GM21390 (cell line): ENCODE results near the gene AGBL3.
"Not testable (repeated sequence)": the region's sequence is repeated elsewhere in the genome, so short reads cannot be mapped to it uniquely, and the experiment has no call there.

Experiments used
- ATAC-seq: cut with Tn5 transposase; IDR thresholded peaks from one replicate; pipeline ENCODE4 v1.9.1; 2021; ENCODE audit not compliant: unreplicated experiment

Gene AGBL3

DNA sequence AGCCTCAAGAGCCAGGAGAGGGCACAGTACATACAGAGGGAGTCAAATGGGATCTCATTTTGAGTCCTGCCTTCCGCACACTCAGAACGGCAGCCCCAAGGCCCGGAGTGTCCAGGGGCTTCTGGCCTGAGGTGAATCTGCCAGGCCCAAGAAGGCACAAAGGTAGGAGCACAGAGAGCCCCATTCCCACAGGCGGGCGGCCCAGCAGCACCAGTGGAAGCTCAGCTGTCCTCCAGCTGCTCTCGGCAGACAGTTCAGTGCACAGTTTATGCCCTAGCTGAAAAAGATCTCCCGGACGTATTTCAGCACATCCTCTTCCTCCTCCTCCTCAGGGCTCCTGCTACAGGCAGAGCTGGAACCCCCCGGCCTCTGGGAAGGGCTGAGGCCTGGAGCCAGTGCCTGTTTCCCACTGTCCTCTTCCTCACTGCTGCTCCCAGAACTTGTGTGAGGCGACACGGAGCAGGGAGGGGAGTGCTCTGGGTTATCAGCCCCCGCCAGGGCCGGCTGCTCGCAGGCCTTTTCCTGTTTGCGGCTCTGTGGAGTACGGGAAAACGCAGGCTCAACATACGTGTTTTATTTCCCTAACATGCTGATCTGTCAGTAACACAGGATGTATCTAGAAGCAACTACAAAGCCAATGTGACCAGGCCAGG, 180.2 kb downstream of the AGBL3 start:
- ATAC-seq, result no peak

DNA sequence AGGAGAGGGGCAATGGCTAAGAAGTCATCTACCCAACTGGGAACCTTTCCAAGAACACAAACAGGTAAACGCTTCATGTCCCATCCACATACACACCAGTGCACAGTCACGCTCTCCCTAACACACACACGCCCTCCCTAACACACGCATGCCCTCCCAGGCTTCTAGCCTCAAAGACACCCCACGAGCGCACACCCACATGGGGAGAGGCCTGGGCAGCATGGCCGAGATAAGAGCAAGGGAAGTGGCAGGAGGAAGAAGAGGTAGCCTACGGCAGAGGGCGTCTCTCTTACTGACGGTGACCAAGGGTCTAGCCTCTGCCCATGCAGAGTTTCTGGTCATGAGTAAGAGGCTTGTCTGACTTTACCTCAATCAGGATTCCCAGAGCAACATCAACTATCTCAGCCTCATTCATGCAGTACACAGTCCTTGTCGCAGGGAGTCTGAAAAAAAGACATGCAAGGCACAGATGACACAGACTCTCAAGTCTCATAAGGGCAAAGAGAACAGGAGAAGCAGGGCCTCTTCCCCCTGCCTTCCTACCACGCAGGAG, 181.1 kb downstream of the AGBL3 start:
- no peak for ATAC-seq

DNA sequence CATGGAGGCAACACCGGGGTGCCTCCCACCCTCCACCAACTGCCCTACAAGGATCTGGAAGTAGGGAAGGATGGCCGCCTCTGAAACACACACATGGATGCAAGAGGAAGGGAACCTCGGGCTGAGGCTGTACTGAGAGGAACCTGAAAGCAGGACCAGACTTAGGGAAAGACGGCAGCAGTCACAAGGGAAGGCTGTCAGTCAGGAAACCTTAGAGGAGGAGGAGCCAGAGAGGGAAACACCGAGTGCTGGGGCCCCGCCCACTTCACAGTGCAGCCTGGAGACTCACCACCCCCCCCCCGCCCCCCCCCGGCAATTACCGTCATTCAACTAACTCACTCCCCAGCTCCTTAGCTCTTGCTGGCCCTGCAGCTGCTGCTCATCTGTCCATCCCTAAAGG, 181.7 kb downstream of the AGBL3 start:
- ATAC-seq, result no peak

DNA sequence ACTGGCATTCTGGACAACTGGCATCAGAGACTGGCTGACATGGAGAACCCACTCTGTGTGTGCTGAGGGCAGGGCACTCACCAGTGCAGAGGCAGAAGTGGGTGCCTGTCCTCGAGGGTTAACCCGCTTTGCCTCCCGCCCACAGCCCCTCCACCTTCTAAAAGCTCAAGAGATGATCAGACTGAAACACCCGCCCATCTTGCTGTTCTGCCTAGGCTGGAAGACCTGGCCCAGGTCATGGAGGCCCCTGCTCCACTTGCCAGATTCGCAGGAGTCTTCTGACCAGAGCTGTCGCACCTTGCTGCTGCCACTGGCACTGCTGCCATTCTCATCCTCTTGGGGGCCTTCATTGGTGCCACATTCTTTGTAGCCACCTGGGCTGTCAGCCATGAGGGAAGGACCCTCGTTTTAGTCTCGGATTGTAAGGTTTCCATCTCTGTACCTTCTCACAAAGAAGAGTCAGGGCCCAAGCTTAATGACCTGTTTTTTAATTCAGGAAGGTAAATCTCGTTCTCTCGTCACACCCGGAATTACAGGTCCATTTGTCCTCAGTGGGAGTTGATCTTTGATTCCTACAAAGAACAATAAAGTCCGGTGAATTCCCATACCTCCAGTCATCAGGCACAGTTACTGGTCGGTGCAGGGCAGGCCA, 182.3 kb downstream of the AGBL3 start:
- ATAC-seq, result no peak

DNA sequence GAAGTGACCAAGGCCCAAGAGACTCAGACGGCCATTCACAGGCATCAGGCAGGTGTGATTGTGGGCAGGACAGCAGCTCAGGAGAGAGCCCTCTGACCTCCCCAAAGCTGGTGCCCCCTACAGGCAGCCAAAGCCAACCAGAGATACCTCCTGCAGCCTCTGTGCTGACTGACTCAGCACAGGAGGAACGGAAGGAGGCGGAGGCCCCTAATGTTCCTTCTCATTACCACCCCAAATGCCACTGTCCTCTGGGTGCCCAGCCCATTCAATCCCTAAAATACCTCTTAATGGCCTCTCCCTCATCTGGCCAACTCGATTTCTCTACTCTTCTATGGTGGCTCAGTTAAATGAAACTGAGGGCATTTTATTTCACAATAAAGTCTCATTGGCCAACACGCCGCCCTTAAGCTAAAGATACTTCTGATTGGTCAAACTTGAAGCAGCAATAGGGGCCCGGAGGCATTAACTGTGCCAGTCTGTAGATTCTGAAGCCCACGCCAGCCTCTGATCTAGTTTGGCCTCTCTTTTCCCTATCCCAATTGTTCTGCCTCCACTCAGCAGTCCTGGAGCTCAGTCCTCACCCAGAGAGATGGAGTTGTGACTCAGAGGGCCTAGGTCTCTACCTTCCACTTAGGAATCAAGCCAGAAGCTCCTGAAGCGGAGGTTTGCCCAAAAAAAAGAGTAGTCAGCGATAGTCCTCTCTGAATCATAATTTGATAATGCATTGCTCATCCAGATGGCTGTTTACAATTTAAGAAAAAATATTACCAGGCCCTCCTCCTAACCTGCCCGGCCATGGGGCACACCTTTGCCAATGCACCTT, 183.0 kb downstream of the AGBL3 start:
- peak; percentile 36 for ATAC-seq

DNA sequence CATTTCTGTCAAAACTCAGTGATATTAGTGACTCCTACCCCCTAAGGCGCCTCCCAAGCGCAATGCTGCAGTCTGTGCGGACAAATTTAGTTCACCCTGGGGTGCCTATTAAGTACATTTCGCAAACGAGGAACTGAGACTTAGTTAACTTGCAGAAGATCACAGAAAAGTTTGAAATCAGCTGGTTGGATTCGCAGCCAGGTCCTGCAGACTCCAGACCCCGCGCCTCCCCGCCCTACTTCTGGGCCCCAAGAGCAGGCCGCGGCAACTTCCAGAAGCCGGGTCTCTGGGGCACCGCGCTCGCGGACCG, 183.6 kb downstream of the AGBL3 start:
- ATAC-seq, result peak; percentile 7

DNA sequence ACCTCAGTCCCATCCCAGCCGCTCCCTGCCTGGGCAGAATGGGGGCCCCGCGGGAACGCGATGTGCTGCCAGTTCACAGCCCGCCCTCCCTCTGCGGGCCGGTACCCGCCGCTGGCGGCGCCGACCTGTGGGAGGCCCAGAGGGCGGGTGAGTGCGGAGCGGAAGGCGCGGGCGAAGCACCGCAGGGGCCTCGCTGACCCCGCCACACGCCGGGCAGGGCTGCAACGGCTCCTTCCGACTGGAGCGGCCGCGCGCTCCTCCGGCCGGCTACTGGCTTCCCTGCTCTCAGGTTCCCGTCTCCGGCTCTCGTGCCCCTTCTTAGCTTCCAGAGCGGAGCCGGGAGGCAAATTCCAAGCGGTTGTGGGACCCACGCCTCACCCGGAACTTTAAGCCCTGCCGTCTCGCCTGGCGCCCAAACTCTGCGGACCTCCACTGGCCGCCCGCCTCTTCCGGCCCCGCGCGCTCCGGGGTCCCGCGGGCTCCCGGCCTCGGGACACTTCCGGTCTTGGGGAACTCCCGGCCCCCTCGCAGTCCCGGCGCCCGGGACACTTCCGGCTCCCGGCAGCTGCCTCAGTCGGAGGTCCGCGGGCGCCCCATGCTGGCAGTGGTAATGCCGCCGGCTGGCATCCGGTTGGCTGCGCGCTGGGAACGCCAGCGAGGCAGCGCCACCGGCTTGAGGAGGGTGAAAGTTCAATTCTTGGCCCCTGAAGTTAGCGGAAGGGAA, 184.1 kb downstream of the AGBL3 start, which contains the start of gene CYREN:
TSS of gene CYREN (minus strand) at position 434 of the 724 bp plus-strand sequence. CDS start 1,785 bp downstream, outside the sequence.
- ATAC-seq, result peak; percentile 76

DNA sequence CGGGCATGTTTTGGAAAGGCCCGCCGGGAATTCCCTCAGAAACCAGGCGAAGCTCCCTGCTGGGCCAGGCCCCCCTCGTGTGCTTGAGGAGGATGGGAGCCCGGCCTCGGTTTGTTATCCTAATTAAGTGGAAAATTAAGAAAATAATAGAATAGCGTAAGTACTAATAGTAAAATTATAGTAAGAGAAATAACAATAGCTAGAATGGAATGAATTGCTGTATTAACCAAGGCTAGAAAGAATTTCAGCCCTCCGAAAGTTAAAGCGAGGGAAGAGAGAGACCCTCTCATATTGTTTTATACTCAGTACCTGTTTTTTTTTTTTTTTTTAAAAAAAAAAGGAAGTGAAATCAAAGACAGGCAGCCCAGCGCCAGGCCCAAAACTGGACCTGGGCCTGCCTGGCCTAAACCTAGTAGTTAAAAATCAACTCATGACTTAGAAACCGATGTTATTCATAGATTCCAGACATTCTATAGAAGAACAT, 184.7 kb downstream of the AGBL3 start:
- ATAC-seq, result peak; percentile 35

DNA sequence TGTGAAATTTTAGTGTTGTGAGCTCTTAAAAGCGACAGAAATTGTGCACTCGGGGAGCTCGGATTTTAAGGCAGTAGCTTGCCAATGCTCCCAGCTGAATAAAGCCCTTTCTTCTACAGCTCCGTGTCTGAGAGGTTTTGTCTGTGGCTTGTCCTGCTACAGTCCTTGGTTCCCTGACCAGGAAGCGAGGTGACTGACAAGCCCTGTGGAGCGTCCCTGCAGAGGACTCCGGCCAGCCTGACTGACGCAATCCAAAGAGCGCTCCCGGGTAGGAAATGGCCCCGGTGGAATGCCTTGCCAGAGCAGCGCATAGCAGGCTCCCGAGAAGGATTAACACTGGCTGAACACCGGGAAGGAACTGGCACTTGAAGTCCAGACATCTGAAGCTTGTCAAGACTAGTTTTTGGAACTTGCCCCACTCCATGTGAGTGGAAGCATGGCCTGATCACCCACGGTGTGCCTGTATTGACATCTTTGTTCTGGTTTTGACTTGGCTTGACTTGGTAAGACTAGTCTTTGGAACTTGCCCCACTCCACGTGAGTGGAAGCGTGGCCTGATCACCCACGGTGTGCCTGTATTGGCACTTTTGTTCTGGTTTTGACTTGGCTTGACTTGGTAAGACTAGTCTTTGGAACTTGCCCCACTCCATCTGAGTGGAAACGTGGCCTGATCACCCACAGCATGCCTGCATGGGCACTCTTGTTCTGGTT, 185.4 kb downstream of the AGBL3 start:
- not testable (repeated sequence) for ATAC-seq

DNA sequence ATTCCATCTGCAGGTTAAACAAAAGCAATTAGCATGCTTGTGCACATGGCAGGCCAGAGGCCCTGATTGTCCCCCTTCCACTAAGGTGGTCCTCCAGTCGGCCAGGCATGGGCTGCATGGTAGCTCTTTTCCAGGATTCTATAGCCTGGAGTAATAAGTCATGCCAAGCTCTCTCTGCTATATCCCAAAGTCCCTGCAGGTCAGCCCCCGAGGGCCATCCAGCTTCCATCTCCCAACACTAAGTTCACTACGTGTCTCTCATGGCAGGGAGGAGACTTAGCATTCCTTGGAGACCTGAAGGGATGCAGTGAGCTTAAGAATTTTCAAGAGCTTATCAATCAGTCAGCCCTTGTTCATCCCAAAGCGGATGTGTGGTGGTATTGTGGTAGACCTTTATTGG, 187.6 kb downstream of the AGBL3 start:
- not testable (repeated sequence) for ATAC-seq

DNA sequence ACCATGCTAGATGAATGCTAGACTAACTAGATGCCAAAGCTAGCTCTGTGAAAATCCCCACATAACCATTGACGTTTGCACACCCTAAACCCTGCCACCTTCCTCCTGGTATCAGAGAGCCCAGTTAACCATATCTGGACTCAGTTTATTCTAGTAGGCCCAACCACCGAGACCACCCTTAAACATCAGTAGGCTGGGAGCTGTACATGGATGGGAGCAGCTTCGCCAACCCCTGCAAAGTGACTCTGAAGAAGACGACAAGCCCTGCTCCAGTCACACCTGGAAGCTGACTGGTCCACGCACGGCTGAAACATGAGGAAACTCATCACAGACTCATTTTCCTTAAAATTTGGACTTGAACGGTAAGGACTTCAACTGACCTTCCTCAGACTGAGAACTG, 188.6 kb downstream of the AGBL3 start:
- ATAC-seq, result no peak

DNA sequence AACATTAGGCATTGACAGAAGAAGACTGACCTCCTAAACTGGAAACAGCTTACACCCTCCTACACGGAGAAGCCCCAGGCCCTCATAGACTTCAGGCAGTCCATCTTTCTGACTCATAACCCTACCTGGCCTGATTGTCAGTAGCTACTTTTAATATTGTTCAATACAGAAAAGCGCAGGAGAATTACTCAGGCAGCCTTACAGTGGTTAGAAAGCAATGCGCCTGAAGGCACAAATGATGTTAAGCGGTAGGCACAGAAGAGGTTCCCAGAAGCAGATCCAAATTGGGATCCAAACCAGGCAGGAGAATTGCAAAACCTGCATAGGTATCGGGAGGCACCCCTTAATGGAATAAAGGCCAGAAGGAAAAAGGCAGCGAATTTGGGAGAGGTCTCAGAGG, 189.6 kb downstream of the AGBL3 start:
- no peak for ATAC-seq

DNA sequence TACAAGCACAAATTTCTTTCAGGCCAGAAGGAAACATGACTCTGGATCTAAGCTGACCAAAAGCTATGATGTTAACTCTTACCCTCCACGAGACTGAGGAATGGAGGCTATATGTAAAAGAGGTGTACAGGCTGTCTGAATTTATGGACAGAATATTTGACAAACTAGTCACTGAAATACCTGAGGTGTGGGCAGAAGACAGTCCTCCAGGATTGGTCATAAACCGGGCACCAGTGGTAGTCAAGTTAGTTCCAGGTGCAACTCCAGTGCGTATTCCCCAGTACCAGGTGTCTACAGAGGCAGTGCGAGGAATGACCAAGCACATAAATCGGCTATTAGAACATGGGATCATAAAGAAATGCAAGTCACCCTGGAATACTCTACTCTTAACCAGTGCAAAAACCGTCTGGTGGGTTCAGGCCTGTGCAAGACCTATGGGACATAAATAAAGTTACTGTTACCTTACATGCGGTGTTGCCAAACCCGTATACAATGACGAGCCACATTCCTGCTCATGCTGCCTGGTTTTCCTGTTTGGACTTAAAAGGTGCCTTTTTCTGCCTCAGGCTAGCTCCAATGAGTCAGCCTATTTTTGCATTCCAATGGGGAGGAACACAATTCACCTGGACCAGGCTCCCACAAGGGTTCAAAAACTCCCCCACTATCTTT, 190.9 kb downstream of the AGBL3 start:
- no peak for ATAC-seq

DNA sequence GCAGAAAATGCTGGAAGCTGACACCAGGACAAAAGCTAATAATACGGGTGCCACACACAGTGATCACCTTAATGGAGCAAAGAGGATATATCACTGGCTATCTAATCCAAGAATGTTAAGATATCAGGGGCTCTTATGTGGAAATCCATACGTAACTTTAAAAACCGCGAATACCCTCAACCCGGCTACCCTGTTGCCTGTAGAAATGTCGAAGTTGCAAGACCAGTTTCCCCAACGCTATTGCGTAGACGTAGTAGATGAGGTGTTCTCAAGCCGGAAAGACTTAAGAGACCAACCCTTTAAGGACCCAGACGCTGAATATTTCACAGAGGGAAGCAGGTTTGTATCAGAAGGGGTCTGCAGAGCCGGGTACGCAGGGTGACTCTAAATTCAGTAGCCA, 192.1 kb downstream of the AGBL3 start:
- ATAC-seq, result no peak

DNA sequence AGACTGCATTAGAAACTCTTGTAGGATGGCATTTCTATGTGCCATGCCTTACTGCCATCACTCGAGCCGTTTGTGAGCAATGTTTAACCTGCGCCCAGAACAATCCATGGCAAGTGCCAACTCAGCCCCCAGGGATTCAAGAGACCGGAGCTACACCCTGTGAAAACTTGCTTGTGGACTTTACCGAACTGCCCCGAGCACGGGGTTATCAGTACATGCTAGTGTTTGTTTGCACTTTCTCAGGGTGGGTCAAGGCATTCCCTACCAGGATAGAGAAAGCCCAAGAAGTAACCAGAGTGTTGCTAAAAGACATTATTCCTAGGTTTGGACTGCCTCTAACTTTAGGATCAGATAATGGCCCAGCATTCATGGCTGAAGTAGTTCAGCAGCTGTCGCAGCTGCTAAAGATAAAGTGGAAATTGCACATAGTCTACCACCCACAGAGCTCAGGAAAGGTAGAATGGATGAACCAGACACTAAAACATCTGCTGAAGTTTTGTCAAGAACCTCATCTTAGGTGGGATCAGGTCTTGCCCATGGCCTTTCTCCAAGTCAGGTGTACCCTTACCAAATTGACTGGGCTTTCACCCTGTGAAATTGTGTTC, 193.1 kb downstream of the AGBL3 start:
- ATAC-seq, result no peak

DNA sequence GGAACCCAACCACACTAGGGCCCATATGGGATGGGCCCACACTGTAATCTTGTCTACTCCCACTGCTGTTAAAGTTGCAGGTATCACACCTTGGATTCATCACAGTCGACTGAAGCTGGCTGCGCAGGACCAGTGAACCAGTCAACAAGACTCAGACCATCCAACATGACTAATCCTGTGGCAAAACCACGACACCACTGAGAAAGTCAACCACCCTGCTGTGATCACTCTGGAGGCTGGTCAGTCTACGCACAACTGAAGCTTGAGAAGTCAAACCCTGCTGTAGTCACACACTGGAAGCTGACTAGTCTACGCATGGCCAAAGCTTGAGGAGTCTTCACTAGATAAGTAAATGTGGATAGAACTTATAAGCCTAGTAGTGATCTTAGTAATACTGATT, 193.8 kb downstream of the AGBL3 start:
- ATAC-seq, result no peak

DNA sequence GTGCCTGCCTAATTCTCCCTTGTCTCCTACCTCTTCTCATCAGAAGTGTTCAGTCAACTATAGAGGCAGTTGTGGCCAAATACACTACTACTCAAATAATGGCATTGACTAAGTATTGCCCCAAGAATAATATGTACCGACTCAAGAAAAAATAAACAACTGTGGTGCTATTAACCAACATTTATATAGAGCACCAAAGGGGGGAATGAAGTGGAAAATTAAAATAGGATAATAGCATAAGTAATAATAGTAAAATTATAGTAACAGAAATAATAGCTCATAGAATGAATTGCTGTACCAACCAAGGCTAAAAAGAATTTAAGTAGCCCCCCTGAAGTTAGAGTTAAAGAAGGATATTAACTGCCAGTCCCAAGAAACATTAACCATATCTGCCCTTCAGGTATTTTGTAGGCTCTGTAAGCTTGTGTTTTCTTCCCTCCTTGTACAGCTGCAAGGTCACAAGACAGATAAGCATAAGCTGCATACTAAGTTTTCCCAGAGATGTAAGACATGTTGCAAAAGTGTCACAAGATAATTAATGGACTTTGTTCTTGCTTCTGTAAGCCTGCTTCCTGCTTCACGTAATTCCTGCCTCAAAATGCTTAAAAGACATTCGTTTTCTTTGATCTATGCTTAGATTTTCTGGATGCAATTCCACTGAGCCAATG, 195.1 kb downstream of the AGBL3 start:
- ATAC-seq, result no peak

DNA sequence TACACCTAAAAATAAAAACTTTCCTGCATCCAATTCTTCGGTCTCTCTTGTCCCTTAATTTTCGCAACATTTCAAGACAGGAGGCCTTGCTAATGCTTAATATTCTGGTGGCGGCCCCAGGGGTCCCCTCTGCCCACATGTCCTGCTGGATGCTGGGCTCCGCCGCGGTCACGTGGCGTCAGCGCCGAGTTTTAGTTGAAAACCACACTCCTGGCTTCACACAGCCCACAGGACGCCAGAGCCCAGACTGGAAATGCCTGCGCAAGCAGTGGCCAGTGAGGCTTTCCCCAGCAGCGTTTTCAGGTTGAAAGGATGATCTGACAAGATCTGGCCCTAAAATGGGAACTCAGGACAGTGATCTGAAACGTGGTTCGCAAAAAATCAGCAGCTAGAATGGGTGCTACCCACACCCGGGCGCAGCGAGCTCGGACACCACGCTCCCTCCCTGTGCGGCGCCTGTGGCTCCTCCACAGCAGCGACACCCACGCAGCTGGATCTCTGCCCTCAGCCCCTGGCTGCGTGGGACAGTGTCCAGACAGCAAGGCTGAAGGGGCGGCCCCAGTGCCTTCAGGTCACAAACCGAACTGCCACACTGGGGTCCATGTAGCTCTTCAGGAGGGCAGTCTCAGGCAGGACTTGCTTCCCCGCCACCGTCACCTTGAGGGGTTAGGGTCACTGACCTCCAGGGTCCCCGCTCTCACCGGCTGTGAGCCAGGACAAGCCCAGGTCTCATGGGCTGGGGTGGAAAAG, 195.8 kb downstream of the AGBL3 start:
- no peak for ATAC-seq
